Prostate gland (tissue), 2 donors: Measurements from ENCODE around the gene PIP4K2B. TPM values are rescaled to one million over a fixed set of nuclear protein-coding genes. Genes with fewer than 3 reads are reported as not detected.
"Not testable (repeated sequence)": the region's sequence is repeated elsewhere in the genome, so short reads cannot be mapped to it uniquely, and the experiment has no call there.

Experiments
- DNase-seq: peaks from one replicate; pipeline ENCODE4 v3.0.0-alpha.2; 2019; ENCODE audit warnings: low spot score
- H3K27ac ChIP-seq, 2 donors: fragments of 200-600 bp; sonication (generic); 2 replicates each; pipeline ENCODE4 v1.5.1; 2017 to 2019
- H3K27me3 ChIP-seq: fragments of 200-600 bp; sonication (generic); replicated peaks from 2 replicates; pipeline ENCODE4 v1.5.1; 2019; ENCODE audit not compliant: insufficient read depth
- H3K36me3 ChIP-seq, 2 donors: fragments of 200-600 bp; sonication (generic); 1 replicate in 1 of 2; 2 replicates in 1 of 2; pipeline versions ENCODE4 v1.5.1 to v1.8.1; 2017 to 2019
- H3K4me1 ChIP-seq: fragments of 200-600 bp; sonication (generic); replicated peaks from 2 replicates; pipeline ENCODE4 v1.5.1; 2019
- H3K4me3 ChIP-seq, 2 donors: fragments of 200-600 bp; sonication (generic); 2 replicates each; pipeline ENCODE4 v1.5.1; 2017 to 2019
- H3K9me3 ChIP-seq: fragments of 200-600 bp; sonication (generic); 2 replicates; pipeline ENCODE4 v1.5.1; 2017
- POLR2A ChIP-seq: fragments of 450-650 bp; IDR thresholded peaks from one replicate; pipeline ENCODE4 v1.6.1; 2016; ENCODE audit warnings: antibody characterized with exemption, mild to moderate bottlenecking
- POLR2AphosphoS5 ChIP-seq: sonication (generic); formaldehyde crosslinking; IDR thresholded peaks from one replicate; pipeline ENCODE4 v1.6.1; 2017; ENCODE audit warnings: antibody characterized with exemption
- WGBS: methylation state at CpG from one replicate; pipeline ENCODE4 v1.1.5; 2018; 5-methylcytosine and 5-hydroxymethylcytosine counted together
- intact Hi-C: fragments of 100-400 bp; cut with DNase I; formaldehyde crosslinking; loops from one replicate; pipeline ENCODE4 v1.14.2; 2022
- total RNA-seq, 2 donors: library from RNA; depleted of rRNA; stranded (reverse); fragments of >200 nt; gene quantifications; one replicate each; pipeline ENCODE4 v1.1.0, GENCODE V29; 2016
- TF ChIP-seq, protein P1 (sequence below), 4 experiments: fragments of 200-600 bp in 2 of 4; fragments of 450-650 bp in 2 of 4; sonication (generic) in 2 of 4; IDR thresholded peaks; 1 replicate in 3 of 4; 2 replicates in 1 of 4; pipeline ENCODE4 v1.5.1; 2016 to 2019; ENCODE audit warnings: antibody characterized with exemption in 4 of 4, mild to moderate bottlenecking in 2 of 4, moderate library complexity in 2 of 4

PIP4K2B gene
- total RNA-seq, 2 donors from 2014 or later, result 46.2 to 65.2 TPM

DNA sequence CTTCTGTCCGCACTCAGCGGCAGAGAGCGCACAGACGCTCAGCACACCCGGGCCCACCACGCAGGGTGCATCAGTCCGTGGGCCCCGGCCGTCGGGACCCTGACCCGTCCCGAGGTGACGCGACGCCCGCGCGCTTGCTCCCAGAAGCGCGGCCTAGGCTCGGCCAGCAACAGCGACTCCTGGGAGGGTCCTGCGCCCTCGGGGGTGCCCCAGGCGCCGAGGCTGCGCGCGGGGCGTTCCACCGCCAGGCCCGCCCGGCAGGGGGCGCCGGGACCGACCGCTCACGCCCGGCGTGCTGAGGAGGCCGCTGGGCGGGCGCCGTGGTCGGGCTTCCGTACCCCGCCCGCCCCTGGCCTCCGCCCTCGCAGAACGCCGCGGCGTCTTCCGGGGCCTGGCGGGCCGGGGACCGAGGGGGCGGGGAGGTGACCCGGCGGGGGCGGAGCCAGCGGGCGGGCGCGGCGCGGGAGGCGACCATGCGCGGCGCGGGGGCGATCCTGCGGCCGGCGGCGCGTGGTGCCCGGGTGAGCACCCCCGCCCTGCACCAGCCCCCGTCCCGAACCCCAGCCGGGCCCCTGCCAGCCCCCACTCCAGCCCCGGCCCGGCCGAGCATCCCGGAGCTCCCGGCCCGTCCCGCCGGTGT, 69.3 kb downstream of the PIP4K2B start, which contains the start of gene CISD3:
TSS of gene CISD3 (plus strand) at position 456 of the 640 bp plus-strand sequence. CDS start at position 474, 18 bp downstream.
- peaks cover 31% of the 10 kb centered on the region for H3K4me1 ChIP-seq
- peak within 1 kb of the TSS; percentile 51 to 66 for H3K4me3 ChIP-seq
- peak; percentile 81 for DNase-seq
- no peaks in the 10 kb centered on the region for H3K27me3 ChIP-seq
- intact Hi-C loops, result loop anchor here (1.0 kb wide), 1 partner anchor 25 kb away; the partner anchor contains the start of gene MLLT6
- H3K27ac ChIP-seq, result peak within 1 kb of the TSS; percentile 81
- WGBS, result under 1% methylated on average over 74 of the region's 92 CpGs
- H3K36me3 ChIP-seq, result no peaks in the 10 kb centered on the region
- TF ChIP-seq, protein P1, sequence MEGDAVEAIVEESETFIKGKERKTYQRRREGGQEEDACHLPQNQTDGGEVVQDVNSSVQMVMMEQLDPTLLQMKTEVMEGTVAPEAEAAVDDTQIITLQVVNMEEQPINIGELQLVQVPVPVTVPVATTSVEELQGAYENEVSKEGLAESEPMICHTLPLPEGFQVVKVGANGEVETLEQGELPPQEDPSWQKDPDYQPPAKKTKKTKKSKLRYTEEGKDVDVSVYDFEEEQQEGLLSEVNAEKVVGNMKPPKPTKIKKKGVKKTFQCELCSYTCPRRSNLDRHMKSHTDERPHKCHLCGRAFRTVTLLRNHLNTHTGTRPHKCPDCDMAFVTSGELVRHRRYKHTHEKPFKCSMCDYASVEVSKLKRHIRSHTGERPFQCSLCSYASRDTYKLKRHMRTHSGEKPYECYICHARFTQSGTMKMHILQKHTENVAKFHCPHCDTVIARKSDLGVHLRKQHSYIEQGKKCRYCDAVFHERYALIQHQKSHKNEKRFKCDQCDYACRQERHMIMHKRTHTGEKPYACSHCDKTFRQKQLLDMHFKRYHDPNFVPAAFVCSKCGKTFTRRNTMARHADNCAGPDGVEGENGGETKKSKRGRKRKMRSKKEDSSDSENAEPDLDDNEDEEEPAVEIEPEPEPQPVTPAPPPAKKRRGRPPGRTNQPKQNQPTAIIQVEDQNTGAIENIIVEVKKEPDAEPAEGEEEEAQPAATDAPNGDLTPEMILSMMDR (IDR thresholded peaks at IDR 0.05), result peak; percentile 78 to 97 (median 92)
- TF ChIP-seq POLR2AphosphoS5 (no peak), POLR2A (no peak)
- H3K9me3 ChIP-seq, result no peaks in the 10 kb centered on the region

DNA sequence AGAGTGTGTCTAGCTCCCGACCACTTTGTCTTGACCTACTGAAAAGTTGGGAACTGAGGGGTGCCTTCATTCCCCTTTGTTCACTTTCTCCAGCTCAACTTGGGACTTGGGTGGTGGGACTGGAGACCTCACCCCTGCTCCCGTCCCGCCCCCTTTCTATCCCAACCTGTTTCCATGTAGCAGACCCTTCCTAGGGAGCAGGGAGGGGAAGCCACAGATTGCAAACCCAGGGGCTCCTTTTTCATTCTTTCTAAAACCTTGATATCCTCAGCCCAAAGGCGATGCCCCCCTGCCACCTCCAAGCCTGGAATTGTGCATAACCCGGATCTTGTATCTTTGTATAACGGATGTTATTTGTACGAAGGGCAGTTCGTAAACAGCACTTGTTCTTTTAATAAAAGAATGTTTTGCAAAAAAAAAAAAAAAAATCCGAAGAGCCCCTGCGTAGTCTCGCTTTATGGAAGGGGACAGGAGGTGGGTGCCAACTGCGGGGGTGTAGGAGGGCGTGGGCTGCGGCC, 69.9 kb downstream of the PIP4K2B start:
- 21% methylated on average over 14 of the region's 14 CpGs for WGBS
- no peaks in the 10 kb centered on the region for H3K27me3 ChIP-seq
- H3K36me3 ChIP-seq, result peaks cover 0 to 5% of the 10 kb centered on the region in 2 donors
- intact Hi-C loops, result no loop called here
- peaks cover 31% of the 10 kb centered on the region for H3K4me1 ChIP-seq
- H3K27ac ChIP-seq, result peak overlapping the region; percentile 69 to 81
- peak overlapping the region; percentile 51 to 66 for H3K4me3 ChIP-seq
- TF ChIP-seq, protein P1 (IDR thresholded peaks at IDR 0.05), result no peak
- TF ChIP-seq POLR2A, result no peak
- TF ChIP-seq POLR2AphosphoS5, result no peak
- DNase-seq, result no peak
- H3K9me3 ChIP-seq, result no peaks in the 10 kb centered on the region

DNA sequence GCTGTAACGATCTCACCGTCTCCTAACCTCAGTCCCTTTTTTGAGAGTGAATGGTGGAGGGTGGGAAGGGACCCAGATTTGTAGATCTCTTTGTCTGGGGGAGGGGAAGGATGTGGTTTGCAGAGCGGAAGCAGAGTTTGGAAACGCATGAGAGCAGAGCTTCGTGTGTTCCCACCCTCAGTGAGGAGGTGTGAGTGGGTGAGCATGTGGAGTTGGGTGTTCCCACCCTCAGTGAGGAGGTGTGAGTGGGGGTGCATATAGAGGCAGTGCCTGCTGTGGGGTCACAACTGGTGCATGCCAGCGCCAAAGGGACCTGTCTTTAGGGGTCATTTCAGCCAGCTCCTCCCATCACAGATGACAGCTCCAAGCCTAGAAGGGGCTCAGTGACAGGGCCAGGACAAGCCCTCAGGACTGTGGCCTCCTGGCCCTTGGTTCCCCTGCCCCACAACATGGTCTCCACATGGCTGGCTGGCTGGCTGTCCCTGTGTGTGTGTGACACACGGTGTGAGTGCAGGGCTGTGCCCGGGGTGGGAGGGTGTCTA, 71.0 kb downstream of the PIP4K2B start:
- Histone ChIP-seq H3K4me1 (peaks cover 25% of the 10 kb centered on the region), H3K27me3 (no peaks in the 10 kb centered on the region), H3K9me3 (no peaks in the 10 kb centered on the region), H3K36me3 (peaks cover 0 to 5% of the 10 kb centered on the region in 2 donors), H3K4me3 (no peak overlapping the region), H3K27ac (peak overlapping the region in 1 of 2 donors; percentile 11)
- WGBS, result 73% methylated on average over 8 of the region's 8 CpGs
- DNase-seq, result no peak
- intact Hi-C loops, result no loop called here
- TF ChIP-seq, protein P1 (IDR thresholded peaks at IDR 0.05), result no peak
- TF ChIP-seq POLR2A (no peak), POLR2AphosphoS5 (no peak)

DNA sequence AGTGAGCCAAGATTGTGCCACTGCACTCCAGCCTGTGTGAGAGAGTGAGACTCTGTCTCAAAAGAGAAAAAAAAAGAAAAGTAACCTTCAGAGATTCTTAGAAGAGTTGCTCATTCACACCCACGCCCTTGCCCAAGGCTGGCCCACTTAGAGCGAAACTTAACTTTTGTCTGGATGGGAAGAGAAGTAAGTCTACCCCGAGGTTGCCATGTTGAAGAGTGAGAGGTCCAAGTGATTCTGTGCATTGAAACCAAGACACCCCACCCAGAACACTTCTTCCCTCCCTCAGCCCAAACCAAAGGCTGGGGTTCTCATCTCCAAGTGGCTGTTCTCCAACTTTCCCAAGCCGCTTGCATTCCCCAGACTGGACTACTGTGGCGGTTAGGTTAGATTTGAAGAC, 71.6 kb downstream of the PIP4K2B start:
- 86% methylated on average over 5 of the region's 5 CpGs for WGBS
- H3K27ac ChIP-seq, result no peak overlapping the region
- peaks cover 0 to 5% of the 10 kb centered on the region in 2 donors for H3K36me3 ChIP-seq
- H3K4me3 ChIP-seq, result no peak overlapping the region
- peaks cover 19% of the 10 kb centered on the region for H3K4me1 ChIP-seq
- no peaks in the 10 kb centered on the region for H3K9me3 ChIP-seq
- TF ChIP-seq, protein P1 (IDR thresholded peaks at IDR 0.05), result no peak
- TF ChIP-seq POLR2A (no peak), POLR2AphosphoS5 (no peak)
- DNase-seq, result no peak
- H3K27me3 ChIP-seq, result no peaks in the 10 kb centered on the region
- intact Hi-C loops, result no loop called here

DNA sequence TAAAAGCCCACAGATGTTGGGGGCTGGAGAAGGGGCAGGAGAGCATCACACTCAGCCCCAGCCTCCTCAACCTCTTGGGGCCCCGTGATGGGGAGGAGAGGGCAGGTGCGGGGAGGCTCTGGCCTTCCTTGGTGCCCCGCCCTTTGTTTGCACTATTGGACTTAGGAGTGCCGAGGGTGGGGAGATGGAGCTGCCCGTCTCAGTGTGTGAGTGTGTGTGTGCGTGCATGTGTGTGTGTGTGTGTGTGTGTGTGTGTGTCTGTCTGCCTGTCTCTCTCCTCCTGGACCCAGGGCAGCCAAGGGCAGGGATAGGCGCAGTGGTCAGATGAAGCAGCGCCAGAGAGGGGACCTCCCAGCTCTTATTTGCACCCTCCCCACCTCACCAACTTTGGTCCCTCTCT, 73.2 kb downstream of the PIP4K2B start:
- 42% methylated on average over 6 of the region's 8 CpGs for WGBS
- H3K4me1 ChIP-seq, H3K4me3 ChIP-seq, intact Hi-C loops, H3K27ac ChIP-seq, H3K9me3 ChIP-seq, H3K27me3 ChIP-seq, DNase-seq: not testable (repeated sequence)
- peaks cover 0 to 15% of the 10 kb centered on the region in 2 donors for H3K36me3 ChIP-seq
